OCI-LY7 (cell line): ENCODE measurements around the gene SLC25A21. TPM values are rescaled to one million over a fixed set of nuclear protein-coding genes. Genes with fewer than 3 reads are reported as not detected.

Source experiments
- BruUV-seq: library from RNA; stranded (reverse); fragments of 400-500 nt; replicated peaks from 2 replicates; lab custom pipeline; 2021; lab: Mats Ljungman, UMichigan
- CTCF ChIA-PET: fragments of 300-600 bp; sonication (Branson Sonifier 250); formaldehyde crosslinking; loops from one replicate; lab custom pipeline; 2022; ENCODE audit warnings: antibody characterized with exemption; ENCODE audit not compliant: unreplicated experiment; lab: Charles Lee
- POLR2A ChIA-PET: fragments of 300-600 bp; sonication (Branson Sonifier 250); formaldehyde crosslinking; loops from one replicate; lab custom pipeline; 2022; ENCODE audit warnings: antibody characterized with exemption; lab: Charles Lee
- DNase-seq: peaks from one replicate; pipeline ENCODE4 v3.0.0-alpha.2; 2015; ENCODE audit warnings: low spot score
- H2AFZ ChIP-seq: fragments of 200-600 bp; sonication (generic), shearing (Covaris generic); 2 replicates; pipeline ENCODE4 v1.6.1; 2014; ENCODE audit warnings: mild to moderate bottlenecking, antibody characterized with exemption, low read length, moderate library complexity
- H3K27ac ChIP-seq: fragments of 200-600 bp; sonication (generic); 2 replicates; pipeline ENCODE4 v1.5.1; 2014; ENCODE audit warnings: mixed run types, low read depth, mild to moderate bottlenecking, moderate library complexity, low read length, inconsistent platforms; ENCODE audit not compliant: poor library complexity, severe bottlenecking
- H3K36me3 ChIP-seq: fragments of 200-600 bp; sonication (generic); 2 replicates; pipeline ENCODE4 v1.6.1; 2014; ENCODE audit warnings: mild to moderate bottlenecking, antibody characterized with exemption, low read length, moderate library complexity, mixed read lengths; ENCODE audit not compliant: insufficient read depth
- H3K4me1 ChIP-seq: fragments of 200-600 bp; sonication (generic); 2 replicates; pipeline ENCODE4 v1.5.1; 2014; ENCODE audit warnings: mild to moderate bottlenecking, low read length; ENCODE audit not compliant: insufficient read depth, poor library complexity, severe bottlenecking
- H3K4me2 ChIP-seq: fragments of 200-600 bp; sonication (generic); 2 replicates; pipeline ENCODE4 v1.6.1; 2014; ENCODE audit warnings: mild to moderate bottlenecking, low read length
- H3K4me3 ChIP-seq: fragments of 200-600 bp; sonication (generic); 2 replicates; pipeline ENCODE4 v1.5.1; 2014; ENCODE audit warnings: mild to moderate bottlenecking, low read depth, low read length; ENCODE audit not compliant: poor library complexity, severe bottlenecking
- H3K79me2 ChIP-seq: fragments of 200-600 bp; sonication (generic); 2 replicates; pipeline ENCODE4 v1.6.1; 2016; ENCODE audit warnings: low read depth, mild to moderate bottlenecking, low read length, moderate library complexity, mixed read lengths; ENCODE audit not compliant: insufficient read depth
- H3K9me2 ChIP-seq: fragments of 200-600 bp; sonication (generic); 2 replicates; pipeline ENCODE4 v1.6.1; 2016; ENCODE audit warnings: mild to moderate bottlenecking, low read length, mixed read lengths; ENCODE audit not compliant: insufficient read depth
- H3K9me3 ChIP-seq: fragments of 200-600 bp; sonication (generic); 2 replicates; pipeline ENCODE4 v1.6.1; 2014; ENCODE audit warnings: mild to moderate bottlenecking, mixed run types, low read length, mixed read lengths
- H4K20me1 ChIP-seq: fragments of 200-600 bp; sonication (generic); 2 replicates; pipeline ENCODE4 v1.6.1; 2014; ENCODE audit warnings: mild to moderate bottlenecking, antibody characterized with exemption, low read length, moderate library complexity, mixed read lengths; ENCODE audit not compliant: insufficient read depth
- EZH2phosphoT487 ChIP-seq: fragments of 200-600 bp; sonication (generic); IDR thresholded peaks from 2 replicates; pipeline ENCODE4 v1.6.1; 2018; ENCODE audit warnings: low read depth, borderline replicate concordance, mild to moderate bottlenecking, mixed run types, antibody characterized with exemption, low read length, moderate library complexity, mixed read lengths
- intact Hi-C: fragments of 100-400 bp; cut with micrococcal nuclease; formaldehyde crosslinking; loops from one replicate; pipeline ENCODE4 v1.10.0; 2022; ENCODE audit not compliant: unreplicated experiment
- total RNA-seq, 2 experiments: library from RNA; depleted of rRNA in 1 of 2; stranded (reverse); fragments of >200 nt in 1 of 2; shearing (Covaris generic) in 1 of 2; gene quantifications; 2 replicates each; pipeline ENCODE4 v1.2.3, GENCODE V29; 2014 to 2022
- TF ChIP-seq, protein P1 (sequence below): fragments of 200-600 bp; sonication (generic); conservative IDR thresholded peaks from 2 replicates; pipeline ENCODE4 v1.5.1; 2014; ENCODE audit warnings: mild to moderate bottlenecking, antibody characterized with exemption, low read length, moderate library complexity, mixed read lengths

SLC25A21 gene
- total RNA-seq, 2 experiments from 2014 or later = not detected

DNA sequence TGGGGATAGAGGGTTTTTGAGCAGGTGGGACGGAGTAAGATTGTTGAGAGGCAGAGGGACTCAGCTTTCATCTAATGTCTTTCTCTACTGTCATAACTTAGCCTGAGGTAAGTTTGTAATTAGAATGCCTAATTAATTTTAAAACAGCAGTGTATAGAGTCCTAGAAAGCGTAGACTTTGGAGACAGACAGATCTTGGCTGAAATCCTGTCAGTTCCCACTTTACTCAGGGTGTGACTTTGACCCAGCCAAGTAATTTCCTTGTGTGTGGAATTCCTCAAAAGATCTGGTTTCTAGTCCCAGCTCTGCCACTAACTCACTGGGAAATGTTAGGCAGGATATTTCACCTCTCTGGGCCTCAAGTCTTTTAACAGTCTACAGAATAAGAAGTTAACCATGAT is 74.3 kb downstream of the SLC25A21 start:
- Histone ChIP-seq H2AFZ (no peak overlapping the region), H3K36me3 (no peaks in the 10 kb centered on the region), H3K4me2 (no peak overlapping the region), H3K9me3 (no peaks in the 10 kb centered on the region), H3K79me2 (no peaks in the 10 kb centered on the region), H3K4me1 (no peaks in the 10 kb centered on the region), H4K20me1 (no peaks in the 10 kb centered on the region), H3K4me3 (no peak overlapping the region), H3K9me2 (no peaks in the 10 kb centered on the region), H3K27ac (no peak overlapping the region)
- intact Hi-C loops = no loop called here
- ChIA-PET CTCF (no interaction called here), POLR2A (no interaction called here)
- DNase-seq = no peak
- TF ChIP-seq, protein P1, sequence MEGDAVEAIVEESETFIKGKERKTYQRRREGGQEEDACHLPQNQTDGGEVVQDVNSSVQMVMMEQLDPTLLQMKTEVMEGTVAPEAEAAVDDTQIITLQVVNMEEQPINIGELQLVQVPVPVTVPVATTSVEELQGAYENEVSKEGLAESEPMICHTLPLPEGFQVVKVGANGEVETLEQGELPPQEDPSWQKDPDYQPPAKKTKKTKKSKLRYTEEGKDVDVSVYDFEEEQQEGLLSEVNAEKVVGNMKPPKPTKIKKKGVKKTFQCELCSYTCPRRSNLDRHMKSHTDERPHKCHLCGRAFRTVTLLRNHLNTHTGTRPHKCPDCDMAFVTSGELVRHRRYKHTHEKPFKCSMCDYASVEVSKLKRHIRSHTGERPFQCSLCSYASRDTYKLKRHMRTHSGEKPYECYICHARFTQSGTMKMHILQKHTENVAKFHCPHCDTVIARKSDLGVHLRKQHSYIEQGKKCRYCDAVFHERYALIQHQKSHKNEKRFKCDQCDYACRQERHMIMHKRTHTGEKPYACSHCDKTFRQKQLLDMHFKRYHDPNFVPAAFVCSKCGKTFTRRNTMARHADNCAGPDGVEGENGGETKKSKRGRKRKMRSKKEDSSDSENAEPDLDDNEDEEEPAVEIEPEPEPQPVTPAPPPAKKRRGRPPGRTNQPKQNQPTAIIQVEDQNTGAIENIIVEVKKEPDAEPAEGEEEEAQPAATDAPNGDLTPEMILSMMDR = no peak
- TF ChIP-seq EZH2phosphoT487 = no peak
- no TSS peak for BruUV-seq

DNA sequence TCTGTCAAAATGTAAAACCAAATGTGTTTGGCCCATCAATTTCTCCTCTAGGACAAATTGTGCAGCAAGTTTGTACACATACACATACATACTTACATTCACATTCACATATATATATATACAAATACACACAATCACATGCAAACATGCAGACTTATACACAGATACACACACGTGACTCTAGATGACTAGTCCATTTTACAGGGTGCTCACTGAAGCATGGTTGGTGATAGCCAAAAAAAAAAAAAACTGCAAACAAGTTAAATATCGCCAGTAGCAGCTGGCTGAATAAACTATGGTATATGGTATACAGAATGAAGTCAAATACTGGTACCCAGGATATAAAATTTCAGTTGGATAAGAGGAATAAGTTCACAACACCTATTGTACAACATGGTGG is 77.9 kb downstream of the SLC25A21 start:
- intact Hi-C loops = no loop called here
- Histone ChIP-seq H3K27ac (no peak overlapping the region), H3K36me3 (no peaks in the 10 kb centered on the region), H2AFZ (no peak overlapping the region), H3K4me3 (no peak overlapping the region), H3K4me1 (no peaks in the 10 kb centered on the region), H3K9me2 (no peaks in the 10 kb centered on the region), H3K4me2 (no peak overlapping the region), H3K9me3 (no peaks in the 10 kb centered on the region), H3K79me2 (no peaks in the 10 kb centered on the region), H4K20me1 (no peaks in the 10 kb centered on the region)
- POLR2A ChIA-PET = no interaction called here
- no peak for DNase-seq
- TF ChIP-seq, protein P1 = no peak
- no peak for TF ChIP-seq EZH2phosphoT487
- BruUV-seq = no TSS peak
- CTCF ChIA-PET = no interaction called here

GRCh38 chr14:37093364-37093763 is 79.0 kb downstream of the SLC25A21 start:
- Histone ChIP-seq H3K4me3 (no peak overlapping the region), H4K20me1 (no peaks in the 10 kb centered on the region), H3K27ac (no peak overlapping the region), H3K4me1 (no peaks in the 10 kb centered on the region), H3K79me2 (no peaks in the 10 kb centered on the region), H3K4me2 (no peak overlapping the region), H3K36me3 (no peaks in the 10 kb centered on the region), H3K9me3 (no peaks in the 10 kb centered on the region), H2AFZ (no peak overlapping the region), H3K9me2 (no peaks in the 10 kb centered on the region)
- intact Hi-C loops = no loop called here
- no TSS peak for BruUV-seq
- no peak for DNase-seq
- ChIA-PET POLR2A (no interaction called here), CTCF (no interaction called here)
- TF ChIP-seq, protein P1 = no peak
- no peak for TF ChIP-seq EZH2phosphoT487
